ENCODE measurements around the gene IGLL5.
"Not testable (repeated sequence)": the region's sequence is repeated elsewhere in the genome, so short reads cannot be mapped to it uniquely, and the experiment has no call there.

IGLL5 gene

GRCh38 chr22:22902247-22903001 is 14.8 kb downstream of the IGLL5 start:
- no peak for DNase-seq

GRCh38 chr22:22903355-22903777 is 15.8 kb downstream of the IGLL5 start:
- no peak for DNase-seq

GRCh38 chr22:22903781-22904192 is 16.2 kb downstream of the IGLL5 start:
- not testable (repeated sequence) for DNase-seq

- DNase-seq: not testable (repeated sequence)
These were observed 17.1 kb downstream of the IGLL5 start for GRCh38 chr22:22904736-22905135.

GRCh38 chr22:22906391-22906790 is 18.8 kb downstream of the IGLL5 start:
- not testable (repeated sequence) for DNase-seq

- DNase-seq: no peak
These were observed 19.4 kb downstream of the IGLL5 start for GRCh38 chr22:22906907-22907550.

GRCh38 chr22:22907551-22908494 is 20.2 kb downstream of the IGLL5 start:
- DNase-seq: no peak

- no peak for DNase-seq
These were observed 20.9 kb downstream of the IGLL5 start for GRCh38 chr22:22908495-22908861.

GRCh38 chr22:22908941-22909604 is 21.5 kb downstream of the IGLL5 start:
- no peak for DNase-seq

GRCh38 chr22:22909605-22910271 is 22.1 kb downstream of the IGLL5 start:
- DNase-seq: no peak

- DNase-seq: no peak
These were observed 22.9 kb downstream of the IGLL5 start for GRCh38 chr22:22910272-22911240.

GRCh38 chr22:22911327-22912134 is 23.9 kb downstream of the IGLL5 start:
- no peak for DNase-seq

GRCh38 chr22:22912135-22912987 is 24.7 kb downstream of the IGLL5 start:
- no peak for DNase-seq

- no peak for DNase-seq
These were observed 25.3 kb downstream of the IGLL5 start for GRCh38 chr22:22912988-22913253.

- DNase-seq: no peak
These were observed 26.4 kb downstream of the IGLL5 start for GRCh38 chr22:22913989-22914388.

- no peak for DNase-seq
These were observed 27.4 kb downstream of the IGLL5 start for GRCh38 chr22:22914726-22915669.

- no peak for DNase-seq
These were observed 28.0 kb downstream of the IGLL5 start for GRCh38 chr22:22915670-22916035.

All from NCI-H748 treated with DMSO at 0.1 percent for 48 hours (cell line).